WTC11 (cell line): ENCODE data around the gene SLC38A6. TPM values are rescaled to one million over a fixed set of nuclear protein-coding genes. Genes with fewer than 3 reads are reported as not detected.

Experiments
- ATAC-seq: fragments of 200-7000 bp; cut with Tn5 transposase; 2 replicates; pipeline ENCODE4 v1.10.0; 2021; ENCODE audit warnings: mild to moderate bottlenecking, moderate library complexity
- CTCF ChIA-PET: fragments of 300-600 bp; sonication (Branson Sonifier 250); formaldehyde crosslinking; loops from one replicate; lab custom pipeline; 2021; ENCODE audit warnings: antibody characterized with exemption; lab: Charles Lee
- POLR2A ChIA-PET: fragments of 350-600 bp; sonication (Branson Sonifier 250); formaldehyde crosslinking; loops from one replicate; lab custom pipeline; 2021; ENCODE audit warnings: antibody characterized with exemption; lab: Charles Lee
- DNase-seq: peaks from one replicate; pipeline ENCODE4 v3.0.0; 2021; ENCODE audit warnings: low spot score
- H3K27ac Mint-ChIP-seq: 2 replicates; pipeline ENCODE4 v1.8.0; 2021; ENCODE audit warnings: mixed read lengths
- H3K27me3 Mint-ChIP-seq: 2 replicates; pipeline ENCODE4 v1.8.0; 2021; ENCODE audit warnings: low read depth, mild to moderate bottlenecking, moderate library complexity, mixed read lengths
- H3K36me3 Mint-ChIP-seq: 2 replicates; pipeline ENCODE4 v1.8.0; 2021; ENCODE audit warnings: mixed read lengths
- H3K4me1 Mint-ChIP-seq: 2 replicates; pipeline ENCODE4 v1.8.0; 2022; ENCODE audit warnings: mixed read lengths
- H3K4me3 Mint-ChIP-seq: 2 replicates; pipeline ENCODE4 v1.8.0; 2021; ENCODE audit warnings: mild to moderate bottlenecking, moderate library complexity, mixed read lengths
- H3K9me3 Mint-ChIP-seq: 2 replicates; pipeline ENCODE4 v1.8.0; 2021; ENCODE audit warnings: mixed read lengths
- ARID4B ChIP-seq: sonication (generic); formaldehyde crosslinking; IDR thresholded peaks from 2 replicates; pipeline ENCODE4 v1.8.0; 2023; ENCODE audit warnings: missing genetic modification reagents, mild to moderate bottlenecking, borderline replicate concordance
- ATF6 ChIP-seq: sonication (generic); formaldehyde crosslinking; IDR thresholded peaks from 2 replicates; pipeline ENCODE4 v1.8.1; 2023; ENCODE audit warnings: mild to moderate bottlenecking, missing genetic modification reagents
- CBFB ChIP-seq: sonication (generic); formaldehyde crosslinking; IDR thresholded peaks from 2 replicates; pipeline ENCODE4 v1.8.1; 2022; ENCODE audit warnings: mild to moderate bottlenecking, low read depth, missing genetic modification reagents
- CREM ChIP-seq: sonication (generic); formaldehyde crosslinking; IDR thresholded peaks from 2 replicates; pipeline ENCODE4 v1.8.1; 2022; ENCODE audit warnings: mild to moderate bottlenecking, missing genetic modification reagents, moderate library complexity
- ESRRA ChIP-seq: sonication (generic); formaldehyde crosslinking; IDR thresholded peaks from 2 replicates; pipeline ENCODE4 v1.8.1; 2022; ENCODE audit warnings: mild to moderate bottlenecking, missing genetic modification reagents, borderline replicate concordance
- FOXJ3 ChIP-seq: sonication (generic); formaldehyde crosslinking; IDR thresholded peaks from 2 replicates; pipeline ENCODE4 v1.9.0; 2021; ENCODE audit warnings: missing genetic modification reagents, mild to moderate bottlenecking, borderline replicate concordance
- GABPB1 ChIP-seq: sonication (generic); formaldehyde crosslinking; IDR thresholded peaks from 2 replicates; pipeline ENCODE4 v1.8.1; 2023; ENCODE audit warnings: mild to moderate bottlenecking, missing genetic modification reagents
- IRF1 ChIP-seq: sonication (generic); formaldehyde crosslinking; IDR thresholded peaks from 2 replicates; pipeline ENCODE4 v1.8.0; 2023; ENCODE audit warnings: missing genetic modification reagents
- IRF2 ChIP-seq: sonication (generic); formaldehyde crosslinking; IDR thresholded peaks from 2 replicates; pipeline ENCODE4 v1.8.0; 2022; ENCODE audit warnings: low read depth, missing genetic modification reagents, borderline replicate concordance
- JUN ChIP-seq: sonication (generic); formaldehyde crosslinking; IDR thresholded peaks from 2 replicates; pipeline ENCODE4 v1.8.0; 2023; ENCODE audit warnings: mild to moderate bottlenecking, missing genetic modification reagents
- MYBL2 ChIP-seq: sonication (generic); formaldehyde crosslinking; IDR thresholded peaks from 2 replicates; pipeline ENCODE4 v1.8.1; 2023; ENCODE audit warnings: mild to moderate bottlenecking, moderate library complexity, missing genetic modification reagents
- NFATC4 ChIP-seq: fragments of 250-450 bp; sonication (Bioruptor Pico); IDR thresholded peaks from 2 replicates; pipeline ENCODE4 v1.9.0; 2021; ENCODE audit warnings: mild to moderate bottlenecking
- NR1H2 ChIP-seq: sonication (generic); formaldehyde crosslinking; IDR thresholded peaks from 2 replicates; pipeline ENCODE4 v1.9.0; 2021; ENCODE audit warnings: mild to moderate bottlenecking, moderate library complexity, missing genetic modification reagents
- NR2C2 ChIP-seq: sonication (generic); formaldehyde crosslinking; IDR thresholded peaks from 2 replicates; pipeline ENCODE4 v1.8.0; 2022; ENCODE audit warnings: mild to moderate bottlenecking, missing genetic modification reagents
- PRRX2 ChIP-seq: fragments of 250-450 bp; sonication (Bioruptor Pico); IDR thresholded peaks from 2 replicates; pipeline ENCODE4 v1.8.0; 2021; ENCODE audit warnings: mild to moderate bottlenecking
- RORB ChIP-seq: fragments of 250-450 bp; sonication (Bioruptor Pico); IDR thresholded peaks from 2 replicates; pipeline ENCODE4 v1.9.0; 2021; ENCODE audit warnings: mild to moderate bottlenecking
- SMAD4 ChIP-seq: sonication (generic); formaldehyde crosslinking; IDR thresholded peaks from 2 replicates; pipeline ENCODE4 v1.8.0; 2022; ENCODE audit warnings: mild to moderate bottlenecking, missing genetic modification reagents
- SOX15 ChIP-seq: fragments of 250-450 bp; sonication (Bioruptor Pico); IDR thresholded peaks from 2 replicates; pipeline ENCODE4 v1.9.0; 2021; ENCODE audit warnings: mild to moderate bottlenecking
- TP53 ChIP-seq: sonication (generic); formaldehyde crosslinking; IDR thresholded peaks from 2 replicates; pipeline ENCODE4 v1.8.1; 2023; ENCODE audit warnings: mild to moderate bottlenecking, missing genetic modification reagents
- ZMAT4 ChIP-seq: fragments of 250-450 bp; sonication (Bioruptor Pico); IDR thresholded peaks from 2 replicates; pipeline ENCODE4 v1.9.0; 2021; ENCODE audit warnings: mild to moderate bottlenecking
- ZNF219 ChIP-seq: sonication (generic); formaldehyde crosslinking; IDR thresholded peaks from 2 replicates; pipeline ENCODE4 v1.8.0; 2023; ENCODE audit warnings: missing genetic modification reagents, mild to moderate bottlenecking, borderline replicate concordance
- ZNF396 ChIP-seq: fragments of 250-450 bp; sonication (Bioruptor Pico); IDR thresholded peaks from 2 replicates; pipeline ENCODE4 v1.8.0; 2021; ENCODE audit warnings: mild to moderate bottlenecking, moderate library complexity, borderline replicate concordance
- ZSCAN18 ChIP-seq: fragments of 250-450 bp; sonication (Bioruptor Pico); IDR thresholded peaks from 2 replicates; pipeline ENCODE4 v2.1.2; 2022; ENCODE audit warnings: mild to moderate bottlenecking, moderate library complexity
- total RNA-seq: library from RNA; stranded (reverse); gene quantifications from 3 replicates; pipeline ENCODE4 v1.2.3, GENCODE V29; 2021

Gene SLC38A6
- total RNA-seq, 1 experiment from 2014 or later = 8.7 TPM

- DNase-seq = no peak
- no peaks in the 10 kb centered on the region for H3K27me3 Mint-ChIP-seq
- no peak overlapping the region for H3K27ac Mint-ChIP-seq
- no peak overlapping the region for H3K4me3 Mint-ChIP-seq
- H3K9me3 Mint-ChIP-seq = no peaks in the 10 kb centered on the region
- ChIA-PET CTCF (no interaction called here), POLR2A (no interaction called here)
- TF ChIP-seq IRF2 (CRISPR knock-in tag) = no peak
- no peak for TF ChIP-seq ZSCAN18 (CRISPR knock-in tag)
- no peak for TF ChIP-seq NR2C2 (CRISPR knock-in tag)
- no peak for TF ChIP-seq ARID4B (CRISPR knock-in tag)
- TF ChIP-seq CREM (CRISPR knock-in tag) = no peak
- no peak for TF ChIP-seq MYBL2 (CRISPR knock-in tag)
- TF ChIP-seq SOX15 = no peak
- no peak for TF ChIP-seq ZNF219 (CRISPR knock-in tag)
- TF ChIP-seq ESRRA (CRISPR knock-in tag) = no peak
- no peak for TF ChIP-seq SMAD4
- TF ChIP-seq RORB (CRISPR knock-in tag) = no peak
- no peaks in the 10 kb centered on the region for H3K36me3 Mint-ChIP-seq
- H3K4me1 Mint-ChIP-seq = peaks cover 12% of the 10 kb centered on the region
- ATAC-seq = no peak
Observed at GRCh38 chr14:60944204-60944603, 36.8 kb upstream of the SLC38A6 start.

- ATAC-seq (no peak), DNase-seq (no peak)
- Mint-ChIP-seq H3K4me1 (peaks cover 8% of the 10 kb centered on the region), H3K4me3 (no peak overlapping the region), H3K27me3 (no peaks in the 10 kb centered on the region), H3K27ac (peak overlapping the region; percentile 30), H3K9me3 (no peaks in the 10 kb centered on the region), H3K36me3 (no peaks in the 10 kb centered on the region)
- TF ChIP-seq FOXJ3 (no peak), TP53 (CRISPR knock-in tag) (no peak), ATF6 (CRISPR knock-in tag) (no peak), GABPB1 (CRISPR knock-in tag) (no peak)
- CTCF ChIA-PET = no interaction called here
- POLR2A ChIA-PET = no interaction called here
Observed at GRCh38 chr14:60945984-60946383, 35.1 kb upstream of the SLC38A6 start.

- TF ChIP-seq ZNF396 (CRISPR knock-in tag) (no peak), NR1H2 (CRISPR knock-in tag) (no peak), RORB (CRISPR knock-in tag) (no peak), ZMAT4 (CRISPR knock-in tag) (no peak), IRF1 (CRISPR knock-in tag) (no peak), PRRX2 (CRISPR knock-in tag) (no peak), ZSCAN18 (CRISPR knock-in tag) (no peak), NFATC4 (no peak), JUN (CRISPR knock-in tag) (no peak), CBFB (CRISPR knock-in tag) (no peak)
- Mint-ChIP-seq H3K27me3 (no peaks in the 10 kb centered on the region), H3K36me3 (no peaks in the 10 kb centered on the region), H3K4me3 (no peak overlapping the region), H3K4me1 (peaks cover 8% of the 10 kb centered on the region), H3K27ac (no peak overlapping the region), H3K9me3 (no peaks in the 10 kb centered on the region)
- ChIA-PET POLR2A (no interaction called here), CTCF (no interaction called here)
- no peak for ATAC-seq
- no peak for DNase-seq
Observed at GRCh38 chr14:60946773-60947172, 34.3 kb upstream of the SLC38A6 start.
